ENCODE data around the gene IGFBP5. TPM values are rescaled to one million over a fixed set of nuclear protein-coding genes. Genes with fewer than 3 reads are reported as not detected.

Gene IGFBP5
- total and polyA plus RNA-seq, 2 of the 8 experiments (the other 6 are each of a cell fraction or from before 2014, with no cell fraction given) = 2.2 to 2.5 TPM

DNA sequence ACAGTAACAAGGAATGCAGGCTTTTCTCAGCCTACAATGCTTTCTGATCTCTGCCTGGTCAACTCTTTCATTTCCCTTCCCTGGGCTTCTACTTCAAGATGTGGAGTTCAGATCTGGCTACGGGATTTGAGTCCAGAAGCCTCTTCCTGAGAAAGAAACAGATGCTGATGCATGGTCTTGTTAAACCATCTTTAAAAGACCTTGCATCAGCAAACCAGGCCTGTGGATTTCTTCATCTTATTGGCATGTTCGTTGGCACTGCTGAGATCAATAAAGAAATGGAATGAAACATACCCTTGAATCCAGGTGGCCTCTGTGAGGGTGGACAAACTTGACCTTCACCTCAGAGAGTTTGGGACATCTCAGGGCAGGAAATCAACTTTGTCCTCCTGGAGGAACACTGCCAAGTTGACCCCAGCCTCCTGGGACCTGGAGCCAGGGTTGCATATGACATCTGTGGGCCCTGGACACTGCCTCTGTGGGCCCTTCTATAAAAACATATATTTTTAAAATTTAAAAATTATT lies 40.8 kb downstream of the IGFBP5 start:
- no peaks in the 10 kb centered on the region for H3K23me2 ChIP-seq (ENCODE audit: low read depth, low read length)
- TF ChIP-seq MAFK (IDR thresholded peaks at IDR 0.05; ENCODE audit: low read depth, low read length) (no peak), JUND (IDR thresholded peaks at IDR 0.05; ENCODE audit: low read length) (no peak), RFX5 (IDR thresholded peaks at IDR 0.05; ENCODE audit: borderline replicate concordance, low read depth, low read length) (no peak), KDM4A (IDR thresholded peaks at IDR 0.05; ENCODE audit: low read depth, low read length, severe bottlenecking) (no peak), POU5F1 (IDR thresholded peaks at IDR 0.05; ENCODE audit: low read depth, low read length) (no peak), TAF7 (optimal IDR thresholded peaks at IDR 0.05; ENCODE audit: borderline replicate concordance, low read depth, low read length) (no peak)
- no peak overlapping the region for H3K4me2 ChIP-seq (ENCODE audit: insufficient read depth in 1 of 2, low read depth in 2 of 2, low read length in 2 of 2)
- no peak overlapping the region for H2AFZ ChIP-seq (ENCODE audit: low read length)
- H4K5ac ChIP-seq (ENCODE audit: insufficient read length, low read depth, low read length) = no peak overlapping the region
- no peak overlapping the region for H4K91ac ChIP-seq (replicated peaks; ENCODE audit: insufficient read length, low read length)
- CTCF ChIA-PET (ENCODE audit: partially characterized antibody) = interaction anchor here (0.9 to 20.6 kb wide), 7 partner anchors 8 to 136 kb away, joined by 3 to 493 read pairs (median 6); no protein-coding TSS in a partner anchor
- no peaks in the 10 kb centered on the region for H3K9me3 ChIP-seq (ENCODE audit: insufficient read depth in 2 of 2, low read depth in 1 of 2, low read length in 1 of 2)
- FAIRE-seq = no peak
- no peak overlapping the region for H2BK5ac ChIP-seq (ENCODE audit: low read depth, low read length)
- no peak overlapping the region for H3K23ac ChIP-seq (ENCODE audit: insufficient read length)
- no peak for DNase-seq (ENCODE audit: low read depth in 1 of 2, low spot score in 2 of 2)
- no peak overlapping the region for H2BK12ac ChIP-seq (ENCODE audit: low read depth, low read length)
- H2BK20ac ChIP-seq (ENCODE audit: low read length) = no peak overlapping the region
- POLR2A ChIA-PET (ENCODE audit: partially characterized antibody) = interaction anchor here (0.7 to 1.8 kb wide), 3 partner anchors 9 to 19 kb away, joined by 3 to 7 read pairs (median 6); no protein-coding TSS in a partner anchor
- no peak overlapping the region for H3K4ac ChIP-seq (replicated peaks; ENCODE audit: insufficient read length, low read depth, low read length)
- no peaks in the 10 kb centered on the region for H3K27me3 ChIP-seq (replicated peaks in 1 of 4; ENCODE audit: control insufficient read depth in 3 of 4, extremely low read depth in 1 of 4, insufficient read depth in 3 of 4, low read length in 3 of 4)
- peaks cover 6 to 90% of the 10 kb centered on the region in 2 experiments for H3K79me2 ChIP-seq (ENCODE audit: control insufficient read depth in 1 of 2, insufficient read depth in 2 of 2, low read length in 2 of 2)
- H3K9ac ChIP-seq (replicated peaks in 1 of 4; ENCODE audit: extremely low read depth in 1 of 4, low read depth in 3 of 4, low read length in 3 of 4) = no peak overlapping the region
- H3K56ac ChIP-seq (replicated peaks; ENCODE audit: insufficient read length, low read depth, low read length) = no peak overlapping the region
- H3K36me3 ChIP-seq (ENCODE audit: control insufficient read depth in 2 of 4, insufficient read depth in 4 of 4, low read length in 3 of 4) = peaks cover 3 to 10% (median 6%) of the 10 kb centered on the region in 4 experiments; a peak in 4 of 8 replicates
- no peak overlapping the region for H2AK5ac ChIP-seq (ENCODE audit: low read depth, low read length)
- peaks cover 22% of the 10 kb centered on the region for H3K79me1 ChIP-seq (ENCODE audit: low read depth, low read length)
- H2BK15ac ChIP-seq (ENCODE audit: low read length) = no peak overlapping the region
- H3K18ac ChIP-seq (ENCODE audit: extremely low read depth, low read length) = no peak overlapping the region
- no peak overlapping the region for H2BK120ac ChIP-seq (replicated peaks; ENCODE audit: low read depth, low read length)
- WGBS, 2 experiments (ENCODE audit: extremely low coverage in 1 of 2, insufficient coverage in 1 of 2, insufficient read length in 1 of 2, insufficient replicate concordance in 2 of 2, low coverage in 1 of 2, low lambda C conversion rate in 2 of 2, missing lambda C conversion rate in 1 of 2) = 98% methylated on average over 2 of the region's 2 CpGs; no CpG with 5 or more reads in 1 of the 2 experiments
- peaks cover 2 to 9% (median 4%) of the 10 kb centered on the region in 4 experiments; a peak in 6 of 7 replicates for H3K4me1 ChIP-seq (replicated peaks in 1 of 4; ENCODE audit: control insufficient read depth in 3 of 4, insufficient read depth in 4 of 4, low read length in 3 of 4)
- no peak overlapping the region for H3K14ac ChIP-seq (ENCODE audit: insufficient read length)
- H4K8ac ChIP-seq (ENCODE audit: extremely low read depth, insufficient read depth, low read length) = no peak overlapping the region
- H3K27ac ChIP-seq (ENCODE audit: low read depth, low read length) = no peak overlapping the region
- H4K20me1 ChIP-seq (replicated peaks in 1 of 2; ENCODE audit: control insufficient read depth in 1 of 2, insufficient read depth in 2 of 2, low read length in 2 of 2) = peaks cover 18 to 23% of the 10 kb centered on the region in 2 experiments
- H3K4me3 ChIP-seq (ENCODE audit: extremely low read depth in 1 of 4, insufficient read depth in 2 of 4, low read depth in 3 of 4, low read length in 4 of 4) = no peak overlapping the region

Data from H1 (cell line).